HCT116 (cell line): ENCODE data around the gene WASF2. TPM values are rescaled to one million over a fixed set of nuclear protein-coding genes. Genes with fewer than 3 reads are reported as not detected.

Experiments used
- ATAC-seq: fragments of 200-7000 bp; cut with Tn5 transposase; 2 replicates; pipeline ENCODE4 v1.9.1; 2020; ENCODE audit warnings: mild to moderate bottlenecking, moderate library complexity
- BruUV-seq: library from RNA; stranded (reverse); fragments of 400-500 nt; replicated peaks from 2 replicates; lab custom pipeline; 2021; lab: Mats Ljungman, UMichigan
- CTCF ChIA-PET: fragments of 300-600 bp; sonication (Branson Sonifier 250); formaldehyde crosslinking; loops from one replicate; lab custom pipeline; 2021; ENCODE audit warnings: antibody characterized with exemption; lab: Charles Lee
- POLR2A ChIA-PET: fragments of 300-600, 350-600 bp; sonication (Branson Sonifier 250); formaldehyde crosslinking; loops from one replicate; lab custom pipeline; 2021; ENCODE audit warnings: antibody characterized with exemption; lab: Charles Lee
- RAD21 ChIA-PET, 2 experiments: fragments of 300-600 bp; sonication (Branson Sonifier 250); formaldehyde crosslinking; loops; one replicate each; lab custom pipeline; 2023; ENCODE audit warnings: low total read pairs in 2 of 2; ENCODE audit not compliant: uncharacterized antibody in 2 of 2, unreplicated experiment in 2 of 2, low non-redundant PET in 1 of 2; lab: Charles Lee
- DNase-seq: peaks from one replicate; pipeline ENCODE4 v3.0.0-alpha.2; 2010; ENCODE audit warnings: low read depth, low spot score
- H2AFZ ChIP-seq: fragments of 200-600 bp; shearing (Covaris generic), sonication (generic); 2 replicates; pipeline ENCODE4 v1.6.1; 2017; ENCODE audit warnings: low read depth, mixed run types, mixed read lengths, antibody characterized with exemption, low read length; ENCODE audit not compliant: poor library complexity, severe bottlenecking
- H3K27ac ChIP-seq: 2 replicates; pipeline ENCODE4 v1.5.1; 2012; ENCODE audit warnings: low read depth, low read length
- H3K27me3 ChIP-seq: fragments of 200-600 bp; sonication (generic); 2 replicates; pipeline ENCODE4 v1.6.1; 2016; ENCODE audit warnings: mixed run types, low read length, mixed read lengths; ENCODE audit not compliant: insufficient read depth
- H3K36me3 ChIP-seq, 2 experiments: fragments of 200-500 bp in 1 of 2; fragments of 200-600 bp in 1 of 2; sonication (Bioruptor generic) in 1 of 2; sonication (generic) in 1 of 2; 2 replicates each; pipeline versions ENCODE4 v1.5.1 to v1.6.1; 2014 to 2016; ENCODE audit warnings: low read length in 2 of 2, inconsistent platforms in 1 of 2, mixed read lengths in 1 of 2, mixed run types in 1 of 2; ENCODE audit not compliant: insufficient read depth in 2 of 2, control insufficient read depth in 1 of 2
- H3K4me1 ChIP-seq, 2 experiments: fragments of 200-600 bp in 1 of 2; sonication (generic) in 1 of 2; 2 replicates each; pipeline versions ENCODE4 v1.5.1 to v1.6.1; 2012 to 2017; ENCODE audit warnings: low read length in 2 of 2, inconsistent platforms in 1 of 2, mild to moderate bottlenecking in 1 of 2, mixed read lengths in 1 of 2, mixed run types in 1 of 2, moderate library complexity in 1 of 2; ENCODE audit not compliant: insufficient read depth in 2 of 2, control insufficient read depth in 1 of 2
- H3K4me2 ChIP-seq: fragments of 200-600 bp; sonication (generic); 2 replicates; pipeline ENCODE4 v1.6.1; 2017; ENCODE audit warnings: mixed run types, low read length, mixed read lengths
- H3K4me3 ChIP-seq, 2 experiments: fragments of 200-600 bp in 1 of 2; sonication (generic) in 1 of 2; replicated peaks in 1 of 2; 2 replicates each; pipeline ENCODE4 v1.5.1; 2011 to 2016; ENCODE audit warnings: low read length in 2 of 2, control low read depth in 1 of 2, low read depth in 1 of 2, mild to moderate bottlenecking in 1 of 2, mixed read lengths in 1 of 2, mixed run types in 1 of 2
- H3K79me2 ChIP-seq: fragments of 200-600 bp; sonication (generic); 2 replicates; pipeline ENCODE4 v1.6.1; 2017; ENCODE audit warnings: mild to moderate bottlenecking, mixed run types, low read length, moderate library complexity, mixed read lengths; ENCODE audit not compliant: insufficient read depth
- H3K9ac ChIP-seq: fragments of 200-600 bp; sonication (generic); 2 replicates; pipeline ENCODE4 v1.6.1; 2016; ENCODE audit warnings: low read length, mixed read lengths
- H3K9me2 ChIP-seq: fragments of 200-600 bp; sonication (generic), shearing (Covaris generic); 2 replicates; pipeline ENCODE4 v1.6.1; 2017; ENCODE audit warnings: mixed run types, mild to moderate bottlenecking, moderate library complexity; ENCODE audit not compliant: insufficient read depth
- H3K9me3 ChIP-seq, 2 experiments: fragments of 200-500 bp in 1 of 2; fragments of 200-600 bp in 1 of 2; sonication (Bioruptor generic) in 1 of 2; sonication (generic) in 1 of 2; 2 replicates each; pipeline ENCODE4 v1.6.1; 2014 to 2017; ENCODE audit warnings: low read length in 2 of 2, mixed read lengths in 2 of 2, inconsistent platforms in 1 of 2, low read depth in 1 of 2, mild to moderate bottlenecking in 1 of 2, mixed run types in 1 of 2, moderate library complexity in 1 of 2; ENCODE audit not compliant: control insufficient read depth in 1 of 2, insufficient read depth in 1 of 2
- H4K20me1 ChIP-seq: fragments of 200-600 bp; sonication (generic), shearing (Covaris generic); 2 replicates; pipeline ENCODE4 v1.6.1; 2017; ENCODE audit warnings: mixed run types, mild to moderate bottlenecking, moderate library complexity; ENCODE audit not compliant: insufficient read depth
- CBX3 ChIP-seq: IDR thresholded peaks from 2 replicates; pipeline ENCODE4 v1.6.1; 2012; ENCODE audit warnings: low read depth
- CEBPB ChIP-seq: IDR thresholded peaks from 2 replicates; pipeline ENCODE4 v1.6.1; 2012; ENCODE audit warnings: low read depth
- EZH2 ChIP-seq: fragments of 200-600 bp; sonication (generic); IDR thresholded peaks from 2 replicates; pipeline ENCODE4 v1.6.1; 2017; ENCODE audit warnings: antibody characterized with exemption, mixed run types
- POLR2AphosphoS5 ChIP-seq: IDR thresholded peaks from 2 replicates; pipeline ENCODE4 v1.6.1; 2011; ENCODE audit warnings: mild to moderate bottlenecking, low read depth, low read length, moderate library complexity
- SIN3A ChIP-seq: IDR thresholded peaks from 2 replicates; pipeline ENCODE4 v1.6.1; 2012; ENCODE audit warnings: low read depth
- SRF ChIP-seq: IDR thresholded peaks from 2 replicates; pipeline ENCODE4 v1.6.1; 2012; ENCODE audit warnings: low read depth
- TCF7L2 ChIP-seq: IDR thresholded peaks from 2 replicates; pipeline ENCODE4 v1.7.0; 2011; ENCODE audit warnings: borderline replicate concordance, inconsistent platforms; ENCODE audit not compliant: insufficient read depth, insufficient read length; ENCODE audit errors: extremely low read depth
- ZFX ChIP-seq: fragments of 450-650 bp; IDR thresholded peaks from 2 replicates; pipeline ENCODE4 v1.6.1; 2017
- intact Hi-C: fragments of 100-400 bp; cut with micrococcal nuclease; formaldehyde crosslinking; loops from 2 replicates; pipeline ENCODE4 v1.10.0; 2022
- total RNA-seq: library from RNA; stranded (reverse); gene quantifications from one replicate; pipeline ENCODE4 v1.2.1, GENCODE V29; 2021; ENCODE audit not compliant: unreplicated experiment
- TF ChIP-seq, protein P1 (sequence below): IDR thresholded peaks from 2 replicates; pipeline ENCODE4 v1.6.1; 2012; ENCODE audit warnings: low read depth
- TF ChIP-seq, protein P2 (sequence below): IDR thresholded peaks from 2 replicates; pipeline ENCODE4 v1.6.1; 2011; ENCODE audit warnings: mild to moderate bottlenecking, low read length, moderate library complexity; ENCODE audit not compliant: insufficient replicate concordance; ENCODE audit errors: extremely low read depth
- TF ChIP-seq, protein P3 (sequence below), 3 experiments: fragments of 200-600 bp in 1 of 3; sonication (generic) in 1 of 3; IDR thresholded peaks in 2 of 3; conservative IDR thresholded peaks in 1 of 3; 2 replicates each; pipeline ENCODE4 v1.5.1; 2012 to 2017; ENCODE audit warnings: low read depth in 2 of 3, low read length in 2 of 3, antibody characterized with exemption in 1 of 3, borderline replicate concordance in 1 of 3, control low read depth in 1 of 3, mild to moderate bottlenecking in 1 of 3, mixed read lengths in 1 of 3, mixed run types in 1 of 3, moderate library complexity in 1 of 3; ENCODE audit not compliant: insufficient read depth in 1 of 3

WASF2 gene
- total RNA-seq, 1 experiment from 2014 or later: 111 TPM

- Histone ChIP-seq H3K27ac (no peak overlapping the region), H3K9ac (no peak overlapping the region), H2AFZ (no peak overlapping the region), H3K9me2 (no peaks in the 10 kb centered on the region), H3K36me3 (peaks cover 0 to 6% of the 10 kb centered on the region in 2 experiments; a peak in 1 of 4 replicates), H3K4me1 (peaks cover 50 to 67% of the 10 kb centered on the region in 2 experiments), H3K27me3 (no peaks in the 10 kb centered on the region), H3K79me2 (peaks cover 22% of the 10 kb centered on the region), H3K9me3 (no peaks in the 10 kb centered on the region), H3K4me3 (no peak overlapping the region), H4K20me1 (no peaks in the 10 kb centered on the region)
- intact Hi-C loops: no loop called here
- ATAC-seq: no peak
- ChIA-PET RAD21 (no interaction called here), CTCF (no interaction called here), POLR2A (no interaction called here)
- no peak for DNase-seq
- TF ChIP-seq SIN3A: no peak
- TF ChIP-seq, all 23 proteins: peak for 0
- BruUV-seq: no TSS peak
- H3K4me2 ChIP-seq: no peak overlapping the region
Measured at GRCh38 chr1:27536010-27536757, 46.2 kb upstream of the WASF2 start.

- intact Hi-C loops: no loop called here
- no peaks in the 10 kb centered on the region for H3K9me2 ChIP-seq
- BruUV-seq: no TSS peak
- peaks cover 42 to 61% of the 10 kb centered on the region in 2 experiments for H3K4me1 ChIP-seq
- peaks cover 0 to 6% of the 10 kb centered on the region in 2 experiments; a peak in 1 of 4 replicates for H3K36me3 ChIP-seq
- H3K9me3 ChIP-seq: no peaks in the 10 kb centered on the region
- RAD21 ChIA-PET: no interaction called here
- H2AFZ ChIP-seq: no peak overlapping the region
- H3K27ac ChIP-seq: no peak overlapping the region
- CTCF ChIA-PET: interaction anchor here (0.8 kb wide), 1 partner anchor 22 kb away, joined by 5 read pairs; no protein-coding TSS in a partner anchor
- H3K9ac ChIP-seq: no peak overlapping the region
- POLR2A ChIA-PET: no interaction called here
- no peak overlapping the region for H3K4me2 ChIP-seq
- no peak overlapping the region for H3K4me3 ChIP-seq
- no peaks in the 10 kb centered on the region for H4K20me1 ChIP-seq
- no peak for ATAC-seq
- H3K27me3 ChIP-seq: no peaks in the 10 kb centered on the region
- peaks cover 14% of the 10 kb centered on the region; the same call in 1 of the 2 replicates for H3K79me2 ChIP-seq
- no peak for DNase-seq
- TF ChIP-seq CBX3 (no peak), SRF (no peak), ZFX (no peak), TCF7L2 (no peak), EZH2 (no peak), POLR2AphosphoS5 (no peak), CEBPB (no peak)
- TF ChIP-seq, protein P1, sequence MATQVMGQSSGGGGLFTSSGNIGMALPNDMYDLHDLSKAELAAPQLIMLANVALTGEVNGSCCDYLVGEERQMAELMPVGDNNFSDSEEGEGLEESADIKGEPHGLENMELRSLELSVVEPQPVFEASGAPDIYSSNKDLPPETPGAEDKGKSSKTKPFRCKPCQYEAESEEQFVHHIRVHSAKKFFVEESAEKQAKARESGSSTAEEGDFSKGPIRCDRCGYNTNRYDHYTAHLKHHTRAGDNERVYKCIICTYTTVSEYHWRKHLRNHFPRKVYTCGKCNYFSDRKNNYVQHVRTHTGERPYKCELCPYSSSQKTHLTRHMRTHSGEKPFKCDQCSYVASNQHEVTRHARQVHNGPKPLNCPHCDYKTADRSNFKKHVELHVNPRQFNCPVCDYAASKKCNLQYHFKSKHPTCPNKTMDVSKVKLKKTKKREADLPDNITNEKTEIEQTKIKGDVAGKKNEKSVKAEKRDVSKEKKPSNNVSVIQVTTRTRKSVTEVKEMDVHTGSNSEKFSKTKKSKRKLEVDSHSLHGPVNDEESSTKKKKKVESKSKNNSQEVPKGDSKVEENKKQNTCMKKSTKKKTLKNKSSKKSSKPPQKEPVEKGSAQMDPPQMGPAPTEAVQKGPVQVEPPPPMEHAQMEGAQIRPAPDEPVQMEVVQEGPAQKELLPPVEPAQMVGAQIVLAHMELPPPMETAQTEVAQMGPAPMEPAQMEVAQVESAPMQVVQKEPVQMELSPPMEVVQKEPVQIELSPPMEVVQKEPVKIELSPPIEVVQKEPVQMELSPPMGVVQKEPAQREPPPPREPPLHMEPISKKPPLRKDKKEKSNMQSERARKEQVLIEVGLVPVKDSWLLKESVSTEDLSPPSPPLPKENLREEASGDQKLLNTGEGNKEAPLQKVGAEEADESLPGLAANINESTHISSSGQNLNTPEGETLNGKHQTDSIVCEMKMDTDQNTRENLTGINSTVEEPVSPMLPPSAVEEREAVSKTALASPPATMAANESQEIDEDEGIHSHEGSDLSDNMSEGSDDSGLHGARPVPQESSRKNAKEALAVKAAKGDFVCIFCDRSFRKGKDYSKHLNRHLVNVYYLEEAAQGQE: no peak
- TF ChIP-seq, protein P2, sequence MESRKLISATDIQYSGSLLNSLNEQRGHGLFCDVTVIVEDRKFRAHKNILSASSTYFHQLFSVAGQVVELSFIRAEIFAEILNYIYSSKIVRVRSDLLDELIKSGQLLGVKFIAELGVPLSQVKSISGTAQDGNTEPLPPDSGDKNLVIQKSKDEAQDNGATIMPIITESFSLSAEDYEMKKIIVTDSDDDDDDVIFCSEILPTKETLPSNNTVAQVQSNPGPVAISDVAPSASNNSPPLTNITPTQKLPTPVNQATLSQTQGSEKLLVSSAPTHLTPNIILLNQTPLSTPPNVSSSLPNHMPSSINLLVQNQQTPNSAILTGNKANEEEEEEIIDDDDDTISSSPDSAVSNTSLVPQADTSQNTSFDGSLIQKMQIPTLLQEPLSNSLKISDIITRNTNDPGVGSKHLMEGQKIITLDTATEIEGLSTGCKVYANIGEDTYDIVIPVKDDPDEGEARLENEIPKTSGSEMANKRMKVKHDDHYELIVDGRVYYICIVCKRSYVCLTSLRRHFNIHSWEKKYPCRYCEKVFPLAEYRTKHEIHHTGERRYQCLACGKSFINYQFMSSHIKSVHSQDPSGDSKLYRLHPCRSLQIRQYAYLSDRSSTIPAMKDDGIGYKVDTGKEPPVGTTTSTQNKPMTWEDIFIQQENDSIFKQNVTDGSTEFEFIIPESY: no peak
- TF ChIP-seq, protein P3, sequence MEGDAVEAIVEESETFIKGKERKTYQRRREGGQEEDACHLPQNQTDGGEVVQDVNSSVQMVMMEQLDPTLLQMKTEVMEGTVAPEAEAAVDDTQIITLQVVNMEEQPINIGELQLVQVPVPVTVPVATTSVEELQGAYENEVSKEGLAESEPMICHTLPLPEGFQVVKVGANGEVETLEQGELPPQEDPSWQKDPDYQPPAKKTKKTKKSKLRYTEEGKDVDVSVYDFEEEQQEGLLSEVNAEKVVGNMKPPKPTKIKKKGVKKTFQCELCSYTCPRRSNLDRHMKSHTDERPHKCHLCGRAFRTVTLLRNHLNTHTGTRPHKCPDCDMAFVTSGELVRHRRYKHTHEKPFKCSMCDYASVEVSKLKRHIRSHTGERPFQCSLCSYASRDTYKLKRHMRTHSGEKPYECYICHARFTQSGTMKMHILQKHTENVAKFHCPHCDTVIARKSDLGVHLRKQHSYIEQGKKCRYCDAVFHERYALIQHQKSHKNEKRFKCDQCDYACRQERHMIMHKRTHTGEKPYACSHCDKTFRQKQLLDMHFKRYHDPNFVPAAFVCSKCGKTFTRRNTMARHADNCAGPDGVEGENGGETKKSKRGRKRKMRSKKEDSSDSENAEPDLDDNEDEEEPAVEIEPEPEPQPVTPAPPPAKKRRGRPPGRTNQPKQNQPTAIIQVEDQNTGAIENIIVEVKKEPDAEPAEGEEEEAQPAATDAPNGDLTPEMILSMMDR (IDR thresholded peaks at IDR 0.05 in 2 of 3, conservative IDR thresholded peaks at IDR 0.05 in 1 of 3; ENCODE audit: borderline replicate concordance in 1 of 3, insufficient read depth in 1 of 3, low read depth in 2 of 3, low read length in 2 of 3): no peak
Measured at GRCh38 chr1:27535386-27535785, 45.4 kb upstream of the WASF2 start.
